Right lobe of liver (tissue), 4 donors: Measurements from ENCODE around the gene KRTAP5-7.
A peak's percentile ranks its signal among the peaks of the same experiment; 100 is the strongest.

ENCODE experiments used
- CTCF ChIP-seq, 4 donors: fragments of 200-600 bp in 3 of 4; fragments of 450-650 bp in 1 of 4; IDR thresholded peaks; one replicate each; pipeline versions ENCODE4 v1.5.1 to v1.8.0; 2016 to 2022; ENCODE audit warnings: antibody characterized with exemption in 4 of 4, mild to moderate bottlenecking in 2 of 4
- POLR2A ChIP-seq: fragments of 450-650 bp; IDR thresholded peaks from one replicate; pipeline ENCODE4 v1.6.1; 2017; ENCODE audit warnings: antibody characterized with exemption, mild to moderate bottlenecking
- donor health status: DM: no; HTN: no; CAD: no.
- donor health status: DM: no; HTN: no; CAD: no.
- donor health status: DM: no; HTN: yes; CAD: no.

- peak; percentile 54 to 60 (median 56) for TF ChIP-seq CTCF (IDR thresholded peaks at IDR 0.05)
- TF ChIP-seq POLR2A = no peak
These were observed 36.3 kb downstream of the KRTAP5-7 start for GRCh38 chr11:71563406-71563805.
